SHP77 treated with DMSO at 0.1 percent for 48 hours (cell line): Measurements from ENCODE around the gene RAB3C.
A peak's percentile ranks its signal among the peaks of the same experiment; 100 is the strongest.

Source experiments
- DNase-seq: peaks from one replicate; lab custom pipeline; 2025; lab: John Stamatoyannopoulos, UW

Gene RAB3C

GRCh38 chr5:58827463-58827862 is 244.6 kb downstream of the RAB3C start:
- DNase-seq: no peak

- DNase-seq: no peak
Observed at GRCh38 chr5:58828258-58828657, 245.4 kb downstream of the RAB3C start.

GRCh38 chr5:58834242-58835225 is 251.7 kb downstream of the RAB3C start:
- no peak for DNase-seq

GRCh38 chr5:58836351-58836750 is 253.5 kb downstream of the RAB3C start:
- DNase-seq: no peak

- no peak for DNase-seq
Observed at GRCh38 chr5:58838729-58839128, 255.9 kb downstream of the RAB3C start.

- DNase-seq: no peak
Observed at GRCh38 chr5:58842852-58843251, 260.0 kb downstream of the RAB3C start.

GRCh38 chr5:58844395-58844794 is 261.5 kb downstream of the RAB3C start:
- DNase-seq: no peak

GRCh38 chr5:58847041-58847440 is 264.2 kb downstream of the RAB3C start:
- DNase-seq: no peak

- DNase-seq: no peak
Observed at GRCh38 chr5:58849223-58849622, 266.3 kb downstream of the RAB3C start.

GRCh38 chr5:58849921-58850667 is 267.2 kb downstream of the RAB3C start:
- DNase-seq: peak; percentile 30

- DNase-seq: no peak
Observed at GRCh38 chr5:58851153-58851552, 268.3 kb downstream of the RAB3C start.

- DNase-seq: no peak
Observed at GRCh38 chr5:58851571-58851970, 268.7 kb downstream of the RAB3C start.

GRCh38 chr5:58852566-58852965 is 269.7 kb downstream of the RAB3C start:
- DNase-seq: no peak

- DNase-seq: no peak
Observed at GRCh38 chr5:58854441-58854840, 271.6 kb downstream of the RAB3C start.

GRCh38 chr5:58855851-58856739 is 273.2 kb downstream of the RAB3C start:
- DNase-seq: no peak

GRCh38 chr5:58857609-58858008 is 274.7 kb downstream of the RAB3C start:
- DNase-seq: no peak

- DNase-seq: no peak
Observed at GRCh38 chr5:58860680-58861079, 277.8 kb downstream of the RAB3C start.

GRCh38 chr5:58868931-58869330 is 286.1 kb downstream of the RAB3C start:
- no peak for DNase-seq

- peak; percentile 50 for DNase-seq
Observed at GRCh38 chr5:58871648-58872242, 288.9 kb downstream of the RAB3C start.

GRCh38 chr5:58872670-58873273 is 289.9 kb downstream of the RAB3C start:
- no peak for DNase-seq

GRCh38 chr5:58875599-58875998 is 292.7 kb downstream of the RAB3C start:
- no peak for DNase-seq
